HG02970 (cell line): ENCODE results near the gene GAGE12H.
"Not testable (repeated sequence)": the region's sequence is repeated elsewhere in the genome, so short reads cannot be mapped to it uniquely, and the experiment has no call there.

ENCODE experiments used
- ATAC-seq: cut with Tn5 transposase; IDR thresholded peaks from one replicate; pipeline ENCODE4 v1.9.1; 2021; ENCODE audit warnings: mild to moderate bottlenecking, moderate library complexity, moderate number of reproducible peaks; ENCODE audit not compliant: unreplicated experiment, low FRiP score

Gene GAGE12H

DNA sequence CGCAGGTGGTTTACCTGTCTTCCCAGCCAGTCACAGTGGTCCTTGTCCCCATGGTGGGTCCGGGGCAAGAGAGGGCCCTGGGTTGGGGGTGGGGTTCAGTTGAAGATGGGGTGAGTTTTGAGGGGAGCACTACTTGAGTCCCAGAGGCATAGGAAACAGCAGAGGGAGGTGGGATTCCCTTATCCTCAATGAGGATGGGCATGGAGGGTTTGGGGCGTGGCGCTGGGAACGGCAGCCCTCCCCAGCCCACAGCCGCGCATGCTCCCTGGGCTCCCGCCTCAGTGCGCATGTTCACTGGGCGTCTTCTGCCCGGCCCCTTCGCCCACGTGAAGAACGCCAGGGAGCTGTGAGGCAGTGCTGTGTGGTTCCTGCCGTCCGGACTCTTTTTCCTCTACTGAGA, at the start of gene GAGE12H:
Gene GAGE12H, plus strand, starts transcription at position 301 of the 400 bp plus-strand sequence. CDS start 1,155 bp downstream, outside the sequence.
- ATAC-seq, result not testable (repeated sequence)

DNA sequence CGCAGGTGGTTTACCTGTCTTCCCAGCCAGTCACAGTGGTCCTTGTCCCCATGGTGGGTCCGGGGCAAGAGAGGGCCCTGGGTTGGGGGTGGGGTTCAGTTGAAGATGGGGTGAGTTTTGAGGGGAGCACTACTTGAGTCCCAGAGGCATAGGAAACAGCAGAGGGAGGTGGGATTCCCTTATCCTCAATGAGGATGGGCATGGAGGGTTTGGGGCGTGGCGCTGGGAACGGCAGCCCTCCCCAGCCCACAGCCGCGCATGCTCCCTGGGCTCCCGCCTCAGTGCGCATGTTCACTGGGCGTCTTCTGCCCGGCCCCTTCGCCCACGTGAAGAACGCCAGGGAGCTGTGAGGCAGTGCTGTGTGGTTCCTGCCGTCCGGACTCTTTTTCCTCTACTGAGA, 47.9 kb upstream of the GAGE12H start, which contains the start of gene GAGE12C:
Gene GAGE12C, plus strand, starts transcription at position 301 of the 400 bp plus-strand sequence. CDS start 1,155 bp downstream, outside the sequence.
- not testable (repeated sequence) for ATAC-seq

- not testable (repeated sequence) for ATAC-seq
Observed at GRCh38 chrX:49541433-49541832, 38.3 kb upstream of the GAGE12H start, which contains the start of gene GAGE12D. Gene GAGE12D (plus strand): TSS chrX:49541733. CDS start chrX:49542888, 1,155 bp downstream.

DNA sequence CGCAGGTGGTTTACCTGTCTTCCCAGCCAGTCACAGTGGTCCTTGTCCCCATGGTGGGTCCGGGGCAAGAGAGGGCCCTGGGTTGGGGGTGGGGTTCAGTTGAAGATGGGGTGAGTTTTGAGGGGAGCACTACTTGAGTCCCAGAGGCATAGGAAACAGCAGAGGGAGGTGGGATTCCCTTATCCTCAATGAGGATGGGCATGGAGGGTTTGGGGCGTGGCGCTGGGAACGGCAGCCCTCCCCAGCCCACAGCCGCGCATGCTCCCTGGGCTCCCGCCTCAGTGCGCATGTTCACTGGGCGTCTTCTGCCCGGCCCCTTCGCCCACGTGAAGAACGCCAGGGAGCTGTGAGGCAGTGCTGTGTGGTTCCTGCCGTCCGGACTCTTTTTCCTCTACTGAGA, 28.8 kb upstream of the GAGE12H start, which contains the start of gene GAGE12E:
Gene GAGE12E, plus strand, starts transcription at position 301 of the 400 bp plus-strand sequence. CDS start 1,155 bp downstream, outside the sequence.
- not testable (repeated sequence) for ATAC-seq

DNA sequence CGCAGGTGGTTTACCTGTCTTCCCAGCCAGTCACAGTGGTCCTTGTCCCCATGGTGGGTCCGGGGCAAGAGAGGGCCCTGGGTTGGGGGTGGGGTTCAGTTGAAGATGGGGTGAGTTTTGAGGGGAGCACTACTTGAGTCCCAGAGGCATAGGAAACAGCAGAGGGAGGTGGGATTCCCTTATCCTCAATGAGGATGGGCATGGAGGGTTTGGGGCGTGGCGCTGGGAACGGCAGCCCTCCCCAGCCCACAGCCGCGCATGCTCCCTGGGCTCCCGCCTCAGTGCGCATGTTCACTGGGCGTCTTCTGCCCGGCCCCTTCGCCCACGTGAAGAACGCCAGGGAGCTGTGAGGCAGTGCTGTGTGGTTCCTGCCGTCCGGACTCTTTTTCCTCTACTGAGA, 19.2 kb upstream of the GAGE12H start, which contains the start of gene GAGE12F:
Gene GAGE12F, plus strand, starts transcription at position 301 of the 400 bp plus-strand sequence. CDS start 1,155 bp downstream, outside the sequence.
- not testable (repeated sequence) for ATAC-seq

DNA sequence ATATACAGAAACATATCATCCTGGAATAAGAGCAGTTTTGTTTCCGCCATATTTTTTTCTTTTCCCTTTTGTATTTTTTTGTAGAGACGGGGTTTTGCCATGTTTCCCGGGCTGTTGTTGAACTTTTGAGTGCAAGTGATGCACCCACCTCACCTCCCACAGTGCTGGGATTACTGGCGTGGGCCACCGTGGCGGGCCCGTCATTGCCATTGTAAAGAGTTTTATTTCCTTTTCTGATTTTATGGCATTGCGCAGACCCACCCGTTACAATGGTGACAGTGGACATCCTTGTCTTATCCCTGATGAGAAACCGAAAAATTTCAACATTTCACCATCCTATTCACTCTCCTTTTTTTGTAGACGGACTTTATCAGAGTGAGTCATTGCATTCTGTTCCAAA, 11.0 kb upstream of the GAGE12H start:
- not testable (repeated sequence) for ATAC-seq

DNA sequence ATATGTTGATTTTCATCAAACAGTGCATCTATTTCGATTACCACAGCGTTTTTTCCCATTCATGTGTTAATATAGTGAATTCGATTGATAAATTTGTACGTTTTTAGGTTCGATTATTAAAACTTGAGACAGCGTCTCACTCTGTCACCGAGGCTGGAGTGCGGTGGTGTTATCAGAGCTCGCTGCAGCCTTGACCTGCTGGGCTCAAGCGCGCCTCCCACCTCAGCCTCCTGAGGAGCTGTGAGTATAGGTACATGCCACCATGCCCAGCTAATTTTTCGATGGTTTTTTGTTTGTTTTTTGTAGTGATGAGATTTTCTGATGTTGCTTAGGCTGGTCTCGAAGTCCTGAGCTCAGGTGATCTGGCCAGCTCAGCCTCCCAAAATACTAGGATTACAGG, 10.6 kb upstream of the GAGE12H start:
- ATAC-seq, result not testable (repeated sequence)

GRCh38 chrX:49570100-49570499, 9.6 kb upstream of the GAGE12H start, which contains the start of gene GAGE12G:
Gene GAGE12G (plus strand): TSS chrX:49570400. CDS start chrX:49571555, 1,155 bp downstream.
- not testable (repeated sequence) for ATAC-seq

DNA sequence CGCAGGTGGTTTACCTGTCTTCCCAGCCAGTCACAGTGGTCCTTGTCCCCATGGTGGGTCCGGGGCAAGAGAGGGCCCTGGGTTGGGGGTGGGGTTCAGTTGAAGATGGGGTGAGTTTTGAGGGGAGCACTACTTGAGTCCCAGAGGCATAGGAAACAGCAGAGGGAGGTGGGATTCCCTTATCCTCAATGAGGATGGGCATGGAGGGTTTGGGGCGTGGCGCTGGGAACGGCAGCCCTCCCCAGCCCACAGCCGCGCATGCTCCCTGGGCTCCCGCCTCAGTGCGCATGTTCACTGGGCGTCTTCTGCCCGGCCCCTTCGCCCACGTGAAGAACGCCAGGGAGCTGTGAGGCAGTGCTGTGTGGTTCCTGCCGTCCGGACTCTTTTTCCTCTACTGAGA, 9.4 kb downstream of the GAGE12H start, which contains the start of gene GAGE2A:
Gene GAGE2A, plus strand, starts transcription at position 301 of the 400 bp plus-strand sequence. CDS start 1,155 bp downstream, outside the sequence.
- ATAC-seq, result not testable (repeated sequence)

DNA sequence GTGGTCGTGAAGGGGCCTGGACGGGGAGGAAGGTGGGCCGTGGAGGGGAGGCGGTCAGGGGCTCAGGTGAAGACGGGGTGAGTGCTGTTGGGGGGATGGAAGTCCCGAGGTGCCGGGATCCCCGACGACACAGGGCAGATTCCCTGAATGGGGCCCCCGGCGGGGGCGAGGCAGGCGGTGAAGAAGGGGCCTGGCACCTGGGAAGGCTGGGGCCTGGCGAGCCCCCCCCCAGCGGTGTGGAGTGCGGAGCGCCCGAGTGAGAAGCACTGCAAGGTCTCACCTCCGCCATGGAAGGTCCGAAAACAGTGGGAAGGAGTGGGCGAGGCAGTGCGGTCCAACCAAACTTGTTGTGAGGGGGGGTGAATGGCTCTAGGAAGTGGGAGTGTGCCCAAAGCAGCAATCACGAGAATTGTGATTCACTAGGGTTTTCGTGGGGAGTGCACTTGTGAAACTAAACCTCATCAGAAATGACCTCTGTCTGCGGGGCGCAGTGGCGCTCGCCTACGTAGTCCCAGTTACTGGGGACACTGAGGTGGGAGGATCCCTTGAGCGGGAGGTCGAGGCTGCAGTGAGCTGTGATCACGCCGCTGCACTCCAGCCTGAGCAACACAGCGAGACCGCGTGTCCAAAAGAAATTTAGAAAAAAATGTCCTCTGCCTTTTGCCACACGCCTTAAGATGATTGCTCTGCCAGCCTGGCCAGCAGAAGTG, 10.2 kb downstream of the GAGE12H start:
- not testable (repeated sequence) for ATAC-seq

- not testable (repeated sequence) for ATAC-seq
Observed at GRCh38 chrX:49590488-49590887, 10.7 kb downstream of the GAGE12H start.

- ATAC-seq, result not testable (repeated sequence)
Observed at GRCh38 chrX:49598720-49599119, 19.0 kb downstream of the GAGE12H start, which contains the start of gene GAGE1. Gene GAGE1 (plus strand): TSS chrX:49599020. CDS start chrX:49600175, 1,155 bp downstream.

- ATAC-seq, result no peak
Observed at GRCh38 chrX:49610718-49611310, 31.1 kb downstream of the GAGE12H start.

- no peak for ATAC-seq
Observed at GRCh38 chrX:49618574-49618973, 38.8 kb downstream of the GAGE12H start.

DNA sequence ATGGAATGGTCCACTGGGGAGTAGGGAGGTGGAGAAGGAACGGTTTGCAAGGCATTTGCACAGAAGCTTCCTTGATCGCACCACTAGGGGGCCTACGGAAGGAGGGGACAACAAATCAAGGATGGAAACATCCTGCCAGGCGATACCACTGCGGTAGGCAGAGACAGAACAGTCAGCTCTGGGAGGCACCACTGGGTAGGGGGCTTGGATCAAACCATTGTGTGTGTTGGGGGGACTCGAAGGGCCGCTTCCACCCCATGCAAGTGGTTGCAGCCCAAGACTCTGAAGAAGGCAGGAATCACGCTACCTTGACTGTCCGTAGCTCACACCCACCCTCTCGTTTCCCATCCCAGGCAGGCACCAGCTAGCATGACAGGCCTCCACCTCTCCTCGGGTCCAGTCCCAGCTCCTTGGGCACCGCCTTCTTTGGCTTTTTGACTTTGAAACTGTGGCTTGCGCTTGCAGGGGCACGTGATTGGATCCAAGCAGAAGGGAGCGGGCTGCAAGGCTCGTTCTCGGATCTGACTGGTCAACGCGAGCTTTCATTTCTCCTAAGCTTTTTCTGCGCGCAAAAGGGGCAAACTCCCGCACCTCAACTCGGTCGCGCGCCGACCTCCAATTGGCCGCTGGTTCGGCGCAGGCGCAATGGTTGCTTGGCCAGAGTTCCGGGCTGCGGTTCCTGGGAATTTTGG, 47.5 kb downstream of the GAGE12H start:
- ATAC-seq, result no peak
